ENCODE measurements around the gene EMD.

DNA sequence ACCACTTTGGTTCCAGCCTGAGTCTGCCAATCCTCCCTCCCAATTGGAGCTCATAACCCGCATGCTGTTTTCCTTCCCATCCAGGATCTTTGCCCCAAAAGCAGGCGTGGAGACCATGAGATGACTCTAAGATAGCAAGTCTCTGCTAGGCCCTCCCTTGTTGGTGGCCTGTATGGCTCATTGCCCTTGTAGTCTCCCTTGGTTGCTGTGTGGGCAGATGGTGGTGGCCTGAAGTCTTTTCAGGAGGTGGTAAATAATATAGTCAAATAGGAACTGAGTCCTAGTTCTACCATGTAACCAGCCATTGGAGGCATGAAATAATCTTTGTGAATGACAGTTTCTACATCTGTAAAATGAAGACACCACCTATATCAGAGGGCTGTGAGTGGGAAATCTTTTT is 50.6 kb downstream of the EMD start:
- TF ChIP-seq, protein P1, sequence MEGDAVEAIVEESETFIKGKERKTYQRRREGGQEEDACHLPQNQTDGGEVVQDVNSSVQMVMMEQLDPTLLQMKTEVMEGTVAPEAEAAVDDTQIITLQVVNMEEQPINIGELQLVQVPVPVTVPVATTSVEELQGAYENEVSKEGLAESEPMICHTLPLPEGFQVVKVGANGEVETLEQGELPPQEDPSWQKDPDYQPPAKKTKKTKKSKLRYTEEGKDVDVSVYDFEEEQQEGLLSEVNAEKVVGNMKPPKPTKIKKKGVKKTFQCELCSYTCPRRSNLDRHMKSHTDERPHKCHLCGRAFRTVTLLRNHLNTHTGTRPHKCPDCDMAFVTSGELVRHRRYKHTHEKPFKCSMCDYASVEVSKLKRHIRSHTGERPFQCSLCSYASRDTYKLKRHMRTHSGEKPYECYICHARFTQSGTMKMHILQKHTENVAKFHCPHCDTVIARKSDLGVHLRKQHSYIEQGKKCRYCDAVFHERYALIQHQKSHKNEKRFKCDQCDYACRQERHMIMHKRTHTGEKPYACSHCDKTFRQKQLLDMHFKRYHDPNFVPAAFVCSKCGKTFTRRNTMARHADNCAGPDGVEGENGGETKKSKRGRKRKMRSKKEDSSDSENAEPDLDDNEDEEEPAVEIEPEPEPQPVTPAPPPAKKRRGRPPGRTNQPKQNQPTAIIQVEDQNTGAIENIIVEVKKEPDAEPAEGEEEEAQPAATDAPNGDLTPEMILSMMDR (IDR thresholded peaks at IDR 0.05), result no peak
- no peak for TF ChIP-seq USF2 (IDR thresholded peaks at IDR 0.05; ENCODE audit: borderline replicate concordance, low read depth, low read length)
- no peak for TF ChIP-seq POLR2AphosphoS5 (IDR thresholded peaks at IDR 0.05; ENCODE audit: low read depth, low read length)
